Chondrocyte (in vitro differentiated cells): ENCODE results near the gene SCN4A. TPM values are rescaled to one million over a fixed set of nuclear protein-coding genes. Genes with fewer than 3 reads are reported as not detected.
"Not testable (repeated sequence)": the region's sequence is repeated elsewhere in the genome, so short reads cannot be mapped to it uniquely, and the experiment has no call there.

Experiments
- DNase-seq: peaks from one replicate; pipeline ENCODE4 v3.0.0; 2021; ENCODE audit warnings: mixed read lengths, low spot score
- H3K27ac Mint-ChIP-seq: one replicate; pipeline ENCODE4 v1.8.0; 2021; ENCODE audit warnings: mild to moderate bottlenecking, moderate library complexity, mixed read lengths; ENCODE audit not compliant: unreplicated experiment
- H3K27me3 Mint-ChIP-seq: 2 replicates; pipeline ENCODE4 v1.8.0; 2021; ENCODE audit warnings: low read depth, mixed read lengths
- H3K36me3 Mint-ChIP-seq: 2 replicates; pipeline ENCODE4 v1.8.0; 2021; ENCODE audit warnings: low read depth, mixed read lengths
- H3K4me1 Mint-ChIP-seq: 2 replicates; pipeline ENCODE4 v1.8.0; 2021; ENCODE audit warnings: low read depth, mild to moderate bottlenecking, mixed read lengths
- H3K4me3 Mint-ChIP-seq: one replicate; pipeline ENCODE4 v1.8.0; 2021; ENCODE audit warnings: mild to moderate bottlenecking, moderate library complexity, mixed read lengths; ENCODE audit not compliant: unreplicated experiment
- H3K9me3 Mint-ChIP-seq: 2 replicates; pipeline ENCODE4 v1.8.0; 2021; ENCODE audit warnings: low read depth, mixed read lengths
- CTCF ChIP-seq: fragments of 200-600 bp; sonication (generic); IDR thresholded peaks from 2 replicates; pipeline ENCODE4 v1.5.0; 2021; ENCODE audit warnings: antibody characterized with exemption, mild to moderate bottlenecking, moderate library complexity
- total RNA-seq: library from RNA; stranded (reverse); gene quantifications from 3 replicates; pipeline ENCODE4 v1.2.1, GENCODE V29; 2021

Gene SCN4A
- total RNA-seq, 1 donor from 2014 or later: not detected

- peak; percentile 77 for TF ChIP-seq CTCF
- not testable (repeated sequence) for H3K9me3 Mint-ChIP-seq, H3K4me1 Mint-ChIP-seq, H3K27ac Mint-ChIP-seq, H3K4me3 Mint-ChIP-seq, DNase-seq, H3K36me3 Mint-ChIP-seq
- H3K27me3 Mint-ChIP-seq: peaks cover 35% of the 10 kb centered on the region
These were observed 68.9 kb downstream of the SCN4A start for GRCh38 chr17:63903787-63904201.

- not testable (repeated sequence) for H3K36me3 Mint-ChIP-seq, H3K9me3 Mint-ChIP-seq, DNase-seq, H3K4me1 Mint-ChIP-seq, H3K4me3 Mint-ChIP-seq, H3K27ac Mint-ChIP-seq
- H3K27me3 Mint-ChIP-seq: peaks cover 22% of the 10 kb centered on the region
These were observed 70.7 kb downstream of the SCN4A start for GRCh38 chr17:63901971-63902370.

GRCh38 chr17:63898899-63899798 lies 73.6 kb downstream of the SCN4A start:
- not testable (repeated sequence) for H3K36me3 Mint-ChIP-seq, H3K27ac Mint-ChIP-seq, H3K9me3 Mint-ChIP-seq, H3K4me3 Mint-ChIP-seq, H3K4me1 Mint-ChIP-seq
- peak; percentile 61 for DNase-seq
- peaks cover 22% of the 10 kb centered on the region for H3K27me3 Mint-ChIP-seq

- not testable (repeated sequence) for H3K27ac Mint-ChIP-seq, H3K4me3 Mint-ChIP-seq, H3K36me3 Mint-ChIP-seq, H3K4me1 Mint-ChIP-seq, H3K9me3 Mint-ChIP-seq
- peak; percentile 24 for DNase-seq
- H3K27me3 Mint-ChIP-seq: peaks cover 32% of the 10 kb centered on the region
These were observed 76.0 kb downstream of the SCN4A start, which contains the start of gene CSH1 for GRCh38 chr17:63896524-63897354. TSS of gene CSH1 (minus strand) at chr17:63896574. CDS start at chr17:63896511, 63 bp downstream.

- not testable (repeated sequence) for H3K4me1 Mint-ChIP-seq, H3K36me3 Mint-ChIP-seq
These were observed 77.9 kb downstream of the SCN4A start for GRCh38 chr17:63894821-63895220.

GRCh38 chr17:63894021-63894420 lies 78.7 kb downstream of the SCN4A start:
- not testable (repeated sequence) for H3K36me3 Mint-ChIP-seq, H3K27ac Mint-ChIP-seq, H3K4me3 Mint-ChIP-seq, DNase-seq, H3K9me3 Mint-ChIP-seq, H3K4me1 Mint-ChIP-seq
- peaks cover 27% of the 10 kb centered on the region for H3K27me3 Mint-ChIP-seq

More at GRCh38 chr17:63894821-63895220, 77.9 kb downstream of the SCN4A start:
- peaks cover 27% of the 10 kb centered on the region for H3K27me3 Mint-ChIP-seq
- not testable (repeated sequence) for H3K27ac Mint-ChIP-seq, H3K4me3 Mint-ChIP-seq, H3K9me3 Mint-ChIP-seq
- DNase-seq: peak; percentile 21

GRCh38 chr17:63892316-63893037 lies 80.2 kb downstream of the SCN4A start:
- H3K27me3 Mint-ChIP-seq: peaks cover 31% of the 10 kb centered on the region
- not testable (repeated sequence) for H3K36me3 Mint-ChIP-seq, DNase-seq, H3K27ac Mint-ChIP-seq, H3K9me3 Mint-ChIP-seq, H3K4me3 Mint-ChIP-seq, H3K4me1 Mint-ChIP-seq
- TF ChIP-seq CTCF: peak; percentile 56
